GM12801 (cell line): ENCODE measurements around the gene SRPK2.

Source experiments
- TF ChIP-seq, protein P1 (sequence below): IDR thresholded peaks from one replicate; pipeline ENCODE4 v1.5.1; 2011; ENCODE audit warnings: control low read depth; ENCODE audit not compliant: insufficient read length; ENCODE audit errors: extremely low read depth

SRPK2 gene

DNA sequence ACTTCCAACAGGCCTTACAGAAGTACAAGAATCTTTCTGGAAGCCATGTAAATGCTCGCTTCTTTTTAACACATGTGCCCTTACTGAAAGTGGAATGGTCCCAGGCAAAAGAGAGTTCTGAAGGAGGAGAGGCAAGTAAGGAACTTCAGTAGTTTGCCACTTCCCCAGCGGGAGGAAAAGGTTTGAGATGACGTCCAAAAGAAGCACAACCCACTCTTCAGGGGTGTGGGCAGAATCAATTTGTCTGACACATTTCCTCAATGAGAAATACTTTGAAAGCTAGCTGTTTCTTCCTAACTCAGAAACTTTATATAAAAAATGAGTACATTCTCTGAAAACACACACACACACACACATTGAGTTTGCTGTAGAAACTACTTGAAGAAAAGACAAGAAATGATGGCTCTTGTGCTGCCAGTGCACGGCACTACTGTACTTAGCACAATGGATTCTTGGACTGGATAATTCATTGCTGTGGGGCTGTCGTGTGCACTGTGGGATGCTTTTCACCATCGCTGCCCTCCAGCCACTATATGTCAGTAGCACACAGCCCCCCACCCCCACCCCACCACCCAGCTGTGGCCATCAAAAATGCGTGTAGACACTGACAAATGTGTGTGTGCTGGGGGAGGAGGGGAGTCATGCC is 183.0 kb downstream of the SRPK2 start:
- TF ChIP-seq, protein P1, sequence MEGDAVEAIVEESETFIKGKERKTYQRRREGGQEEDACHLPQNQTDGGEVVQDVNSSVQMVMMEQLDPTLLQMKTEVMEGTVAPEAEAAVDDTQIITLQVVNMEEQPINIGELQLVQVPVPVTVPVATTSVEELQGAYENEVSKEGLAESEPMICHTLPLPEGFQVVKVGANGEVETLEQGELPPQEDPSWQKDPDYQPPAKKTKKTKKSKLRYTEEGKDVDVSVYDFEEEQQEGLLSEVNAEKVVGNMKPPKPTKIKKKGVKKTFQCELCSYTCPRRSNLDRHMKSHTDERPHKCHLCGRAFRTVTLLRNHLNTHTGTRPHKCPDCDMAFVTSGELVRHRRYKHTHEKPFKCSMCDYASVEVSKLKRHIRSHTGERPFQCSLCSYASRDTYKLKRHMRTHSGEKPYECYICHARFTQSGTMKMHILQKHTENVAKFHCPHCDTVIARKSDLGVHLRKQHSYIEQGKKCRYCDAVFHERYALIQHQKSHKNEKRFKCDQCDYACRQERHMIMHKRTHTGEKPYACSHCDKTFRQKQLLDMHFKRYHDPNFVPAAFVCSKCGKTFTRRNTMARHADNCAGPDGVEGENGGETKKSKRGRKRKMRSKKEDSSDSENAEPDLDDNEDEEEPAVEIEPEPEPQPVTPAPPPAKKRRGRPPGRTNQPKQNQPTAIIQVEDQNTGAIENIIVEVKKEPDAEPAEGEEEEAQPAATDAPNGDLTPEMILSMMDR: no peak

DNA sequence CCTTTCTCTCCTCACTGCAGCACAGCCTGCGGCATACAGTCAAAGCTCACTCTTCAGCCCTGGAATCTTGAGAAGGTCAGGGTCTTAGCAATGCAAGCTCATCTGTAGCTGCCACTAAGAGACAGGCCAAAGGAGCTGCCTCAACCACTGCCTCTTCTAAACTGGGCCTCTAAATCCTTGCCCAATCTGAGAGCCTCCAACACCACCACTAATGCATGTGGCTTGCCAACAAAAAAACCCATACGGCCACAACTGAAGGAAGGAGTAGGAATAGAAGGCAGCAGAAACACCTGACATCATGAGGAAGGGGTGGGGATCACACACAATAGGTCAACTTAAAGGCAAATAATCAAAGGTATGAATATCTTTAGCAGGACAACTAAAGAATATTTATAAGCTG is 183.8 kb downstream of the SRPK2 start:
- TF ChIP-seq, protein P1: no peak

DNA sequence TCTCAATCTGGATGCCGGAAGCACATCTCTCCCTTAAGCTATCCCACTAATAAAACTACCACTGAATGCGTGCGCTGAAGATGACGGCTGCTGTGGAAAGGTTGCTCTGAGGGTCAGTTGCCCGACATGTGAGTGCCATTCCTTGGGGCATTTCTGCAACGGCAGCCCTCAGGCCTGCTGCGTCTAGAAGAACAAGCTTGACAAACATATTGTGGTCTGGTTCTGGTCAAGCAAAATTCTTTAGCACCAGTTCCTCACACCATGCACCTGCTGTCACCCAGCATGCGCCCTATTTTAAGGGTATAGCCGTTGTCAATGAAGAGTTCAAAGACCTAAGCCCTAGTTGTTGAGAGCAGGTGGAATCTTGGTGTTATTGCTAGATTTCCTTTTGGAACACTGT is 184.2 kb downstream of the SRPK2 start:
- TF ChIP-seq, protein P1: no peak

DNA sequence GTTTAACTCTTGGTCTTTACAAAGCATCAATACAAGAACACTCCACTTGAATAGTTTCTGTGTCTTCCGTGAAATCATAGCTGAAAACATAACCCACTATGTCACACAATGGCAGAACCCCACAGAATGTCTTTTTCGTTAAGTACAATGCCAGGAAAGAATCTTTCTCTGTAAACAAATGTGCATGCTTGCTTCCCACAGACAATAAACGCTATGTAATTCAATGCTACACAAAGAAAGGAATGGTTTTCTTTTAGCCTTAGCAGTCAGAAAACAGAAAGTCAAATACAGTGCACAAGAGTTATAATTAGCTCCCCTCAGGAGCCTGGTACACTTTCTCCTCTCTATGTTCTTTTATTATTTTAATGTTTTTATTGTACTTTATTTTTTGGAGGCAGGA is 186.1 kb downstream of the SRPK2 start:
- TF ChIP-seq, protein P1: no peak

DNA sequence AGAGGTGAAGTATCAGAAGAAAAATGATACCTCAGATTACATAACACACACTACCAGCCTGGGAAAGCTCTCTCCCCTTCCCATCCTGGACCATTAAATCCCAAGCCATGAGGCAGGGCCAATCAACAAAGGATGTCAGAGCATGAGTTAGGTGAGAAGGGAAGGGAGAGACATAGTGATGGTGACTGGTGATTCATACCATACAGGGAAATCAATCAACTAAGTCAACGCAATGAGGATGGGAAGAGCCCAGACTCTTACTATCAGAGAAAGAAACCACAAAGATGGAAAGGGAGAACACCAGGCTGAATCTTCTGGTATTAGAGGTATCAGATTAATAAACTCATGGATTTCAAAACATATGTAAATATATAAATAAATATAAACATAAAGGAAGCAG is 189.3 kb downstream of the SRPK2 start:
- TF ChIP-seq, protein P1: no peak

DNA sequence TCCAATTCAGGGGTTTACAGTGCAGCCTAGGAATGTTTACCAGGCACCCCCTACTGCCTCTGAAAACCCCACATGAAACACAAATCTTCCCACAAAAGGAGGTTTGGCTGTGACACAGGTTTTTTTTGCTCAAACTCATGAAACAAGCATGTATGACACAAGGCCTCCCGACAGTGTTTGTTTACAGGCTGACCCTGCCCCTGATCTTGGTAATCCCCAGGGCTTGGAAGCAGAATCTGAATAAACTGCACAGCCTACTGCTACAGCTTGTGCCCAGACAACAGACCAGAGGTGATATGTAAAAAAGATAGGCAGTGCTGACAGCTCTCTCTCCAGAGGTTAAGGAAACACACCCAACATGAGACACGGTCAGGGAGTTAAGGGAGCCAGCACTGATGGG is 190.5 kb downstream of the SRPK2 start:
- TF ChIP-seq, protein P1: no peak

DNA sequence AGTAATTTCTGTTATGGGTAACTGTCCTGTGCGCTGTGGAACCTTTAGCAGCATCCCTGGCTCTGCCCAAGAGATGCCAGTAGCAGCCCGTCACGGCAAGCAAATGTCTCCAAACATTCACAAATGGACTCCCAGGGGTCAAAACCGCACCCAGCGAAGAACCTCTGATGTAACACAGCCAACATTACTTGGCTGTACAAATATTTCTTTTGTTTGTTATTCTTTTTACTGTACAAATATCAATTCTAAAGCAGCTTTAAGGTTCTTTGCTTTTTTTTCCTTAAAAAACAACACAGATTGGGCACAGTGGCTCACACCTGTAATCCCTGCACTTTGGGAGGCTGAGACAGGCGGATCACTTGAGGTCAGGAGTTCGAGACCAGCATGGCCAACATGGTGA is 192.2 kb downstream of the SRPK2 start:
- TF ChIP-seq, protein P1: no peak
